Fibroblast of skin of left biceps (primary cell): Measurements from ENCODE around the gene SVIL.
"Not testable (repeated sequence)": the region's sequence is repeated elsewhere in the genome, so short reads cannot be mapped to it uniquely, and the experiment has no call there.

Experiments used
- DNase-seq, 2 experiments: peaks; one replicate each; pipeline ENCODE4 v3.0.0-alpha.2; 2013; ENCODE audit warnings: low read depth in 2 of 2

Gene SVIL

DNA sequence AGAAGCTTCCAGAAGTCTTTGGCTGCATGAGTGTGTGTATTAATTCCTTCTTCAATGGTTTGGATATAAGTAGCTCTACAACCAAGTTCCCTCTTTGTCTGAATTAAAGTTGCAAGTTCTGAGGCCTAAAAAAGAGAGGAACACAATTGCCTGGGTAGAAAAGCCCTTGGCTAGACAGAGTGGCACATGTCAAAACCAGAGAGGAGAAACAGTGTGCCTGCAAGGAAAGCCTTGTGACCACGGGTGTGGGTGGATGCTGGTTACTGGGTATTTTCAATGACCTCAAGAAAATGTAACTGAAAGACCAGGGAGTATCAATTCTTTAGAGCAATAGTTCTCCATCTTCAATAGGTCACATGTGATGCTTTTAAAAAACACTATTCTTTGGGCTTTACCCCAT is 148.3 kb downstream of the SVIL start:
- no peak for DNase-seq

DNA sequence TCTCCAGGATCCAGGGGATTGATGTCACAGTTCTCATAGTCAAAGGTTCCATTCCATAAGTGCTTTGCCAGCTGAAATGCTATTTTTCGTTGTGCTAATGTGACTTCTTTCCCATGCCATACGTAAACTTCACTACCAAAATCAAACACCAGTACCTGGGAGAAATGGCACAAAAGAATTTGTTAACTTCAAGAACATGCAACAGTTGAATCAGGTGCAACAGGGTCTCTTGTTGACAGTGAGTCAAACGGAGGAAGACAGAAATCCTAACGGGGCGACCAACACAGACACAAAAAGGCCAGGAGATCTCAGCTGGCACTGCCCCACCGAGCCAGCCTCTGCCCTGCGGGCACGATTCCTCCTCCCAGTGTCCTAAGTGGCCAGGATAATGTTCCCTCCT is 150.1 kb downstream of the SVIL start:
- DNase-seq, result not testable (repeated sequence)

DNA sequence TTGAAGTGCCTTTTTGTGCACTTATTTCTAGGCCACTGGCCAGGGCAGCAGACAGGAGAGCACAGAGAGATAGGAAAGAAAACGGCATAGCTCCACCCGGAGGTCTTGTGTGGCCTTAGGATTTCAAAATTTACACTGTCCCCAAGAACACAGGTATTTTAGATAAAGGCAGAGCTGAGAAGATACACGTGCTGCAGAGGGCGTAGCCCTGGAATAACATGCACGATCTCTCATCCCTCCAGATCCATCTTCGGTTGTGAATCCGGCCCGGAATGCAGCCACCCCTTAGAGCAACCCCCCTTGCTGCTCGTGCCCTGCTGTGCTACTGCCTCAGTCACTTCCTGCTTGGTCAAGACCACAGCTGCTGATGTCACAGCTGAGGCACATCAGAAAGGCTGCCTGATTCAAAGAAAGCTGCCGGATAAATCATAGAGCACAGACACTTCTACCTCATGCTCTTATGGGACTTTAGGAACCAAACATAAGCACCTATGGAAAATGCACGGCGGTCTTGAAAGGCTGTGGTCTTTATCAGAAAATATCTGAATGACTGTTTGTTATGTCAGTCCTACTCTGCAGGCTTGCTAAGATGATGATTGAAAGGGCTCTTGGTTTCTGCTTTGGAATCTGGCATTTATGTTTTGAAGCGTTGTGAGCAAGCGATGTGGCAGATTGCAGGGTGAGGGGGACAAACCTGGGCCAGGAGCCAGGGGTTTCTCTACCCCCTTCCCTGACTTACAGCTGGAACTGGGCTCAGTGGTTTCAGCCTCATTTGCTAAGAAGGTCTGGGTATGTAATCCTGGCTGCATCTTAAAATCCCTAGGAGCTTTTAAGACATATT is 152.0 kb downstream of the SVIL start:
- DNase-seq, result peak in 1 of 2 experiments; percentile 26

DNA sequence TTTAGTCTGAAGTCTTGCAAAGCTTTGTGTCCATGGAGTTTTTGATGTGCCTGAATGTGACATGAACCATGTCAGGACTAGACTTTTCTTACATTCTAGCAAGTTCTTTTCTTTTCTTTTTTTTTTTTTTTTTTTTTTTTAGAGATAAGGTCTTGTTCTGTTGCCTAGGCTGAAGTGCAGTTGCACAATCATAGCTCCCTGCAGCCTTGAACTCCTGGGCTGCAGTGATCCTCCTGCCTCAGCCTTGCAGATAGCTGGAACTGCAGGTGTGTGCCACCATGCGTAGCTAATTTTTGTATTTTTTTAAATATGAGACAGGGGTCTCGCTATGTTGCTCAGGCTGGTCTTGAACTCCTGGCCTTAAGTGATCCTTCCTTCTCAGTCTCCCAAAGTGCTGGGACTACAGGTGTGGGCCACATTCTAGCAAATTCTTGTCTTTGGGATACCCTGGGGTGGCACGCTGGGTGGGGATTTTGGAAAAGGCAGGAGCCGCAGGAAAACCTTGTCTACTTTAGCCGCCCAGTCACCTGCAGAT is 152.8 kb downstream of the SVIL start:
- DNase-seq, result no peak

DNA sequence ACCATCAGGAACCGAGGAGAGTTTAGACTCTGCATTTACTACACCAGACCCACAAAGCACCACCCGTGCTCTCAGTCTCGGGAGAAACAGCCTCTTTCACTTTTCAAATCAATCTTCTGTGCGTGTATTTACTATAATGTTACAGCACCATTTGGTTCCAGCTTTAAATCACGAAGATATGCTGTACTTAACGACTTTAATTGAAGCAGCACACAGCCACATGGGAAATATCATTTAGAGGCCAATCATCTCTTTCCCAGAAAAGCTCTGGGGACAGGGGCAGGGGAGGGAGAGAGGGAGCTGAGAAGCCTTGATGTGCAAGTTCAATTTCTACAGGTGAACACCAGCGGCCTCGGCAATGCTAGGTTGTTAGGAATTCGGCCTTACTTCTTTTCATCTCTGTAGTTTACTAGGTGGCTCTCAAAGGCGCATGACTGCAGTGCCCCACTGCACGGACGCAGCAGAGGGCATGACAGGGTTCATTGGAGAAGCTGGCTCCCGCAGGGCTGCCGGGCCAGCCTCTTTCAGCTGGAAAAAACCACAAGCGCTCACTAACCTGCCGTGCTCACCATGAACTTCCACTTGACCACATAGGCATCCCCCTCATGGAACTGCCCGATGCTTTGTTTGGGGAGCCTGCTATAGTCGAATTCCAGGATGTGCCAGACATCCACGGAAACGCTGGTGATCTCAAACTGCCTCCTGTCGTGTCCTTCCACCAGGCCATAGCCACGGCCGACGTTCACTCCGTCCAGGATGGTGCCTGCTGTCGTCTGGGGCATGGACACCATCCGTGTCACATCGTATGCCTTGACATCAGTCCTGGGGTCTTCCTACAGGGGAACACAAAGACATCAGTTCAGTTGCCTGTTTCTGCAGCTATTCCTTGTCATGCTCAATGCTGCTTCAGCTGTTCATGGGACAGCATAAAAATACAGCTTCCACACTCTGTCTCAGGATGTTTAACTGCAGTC is 154.5 kb downstream of the SVIL start:
- no peak for DNase-seq

DNA sequence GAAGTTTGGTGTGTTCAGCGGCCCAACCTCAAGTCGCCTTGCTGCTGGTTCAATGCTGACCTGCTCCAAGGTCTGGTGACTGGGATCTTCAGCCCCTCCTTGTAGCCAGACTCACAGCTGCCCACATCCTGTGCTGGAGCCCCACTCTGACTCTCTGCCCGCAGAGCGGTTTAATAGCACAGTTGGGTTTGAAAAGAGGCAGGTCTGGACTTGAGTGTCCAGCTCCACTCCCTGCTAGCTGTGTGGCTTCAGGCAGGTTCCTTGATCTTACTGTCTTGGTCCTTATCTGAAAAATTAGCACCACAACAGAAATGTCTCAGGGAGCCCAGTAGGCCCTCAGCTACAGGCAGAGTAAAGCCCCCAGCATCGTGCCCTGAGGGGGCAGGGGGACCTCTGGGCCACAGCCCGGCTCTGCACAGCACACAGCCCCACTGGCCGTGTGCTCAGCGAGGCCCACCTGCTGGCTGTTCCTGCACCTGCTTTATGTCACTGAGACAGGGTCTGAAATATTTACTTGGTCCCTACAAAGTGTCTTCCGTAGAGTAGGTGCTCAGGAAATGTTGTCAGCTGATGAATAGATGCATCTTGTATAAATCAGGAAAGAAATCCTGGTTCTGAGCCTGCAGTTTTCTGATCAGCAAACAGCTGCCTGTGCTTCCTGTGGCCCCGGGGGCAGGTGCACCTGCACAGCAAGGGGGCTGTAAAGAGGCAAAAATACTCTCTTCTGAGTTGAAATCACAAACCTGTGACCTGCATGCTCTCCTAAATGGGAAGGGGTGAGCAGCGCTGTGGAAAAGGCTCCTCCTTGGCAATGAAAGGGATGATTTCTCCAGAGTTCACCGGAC is 155.5 kb downstream of the SVIL start:
- no peak for DNase-seq

DNA sequence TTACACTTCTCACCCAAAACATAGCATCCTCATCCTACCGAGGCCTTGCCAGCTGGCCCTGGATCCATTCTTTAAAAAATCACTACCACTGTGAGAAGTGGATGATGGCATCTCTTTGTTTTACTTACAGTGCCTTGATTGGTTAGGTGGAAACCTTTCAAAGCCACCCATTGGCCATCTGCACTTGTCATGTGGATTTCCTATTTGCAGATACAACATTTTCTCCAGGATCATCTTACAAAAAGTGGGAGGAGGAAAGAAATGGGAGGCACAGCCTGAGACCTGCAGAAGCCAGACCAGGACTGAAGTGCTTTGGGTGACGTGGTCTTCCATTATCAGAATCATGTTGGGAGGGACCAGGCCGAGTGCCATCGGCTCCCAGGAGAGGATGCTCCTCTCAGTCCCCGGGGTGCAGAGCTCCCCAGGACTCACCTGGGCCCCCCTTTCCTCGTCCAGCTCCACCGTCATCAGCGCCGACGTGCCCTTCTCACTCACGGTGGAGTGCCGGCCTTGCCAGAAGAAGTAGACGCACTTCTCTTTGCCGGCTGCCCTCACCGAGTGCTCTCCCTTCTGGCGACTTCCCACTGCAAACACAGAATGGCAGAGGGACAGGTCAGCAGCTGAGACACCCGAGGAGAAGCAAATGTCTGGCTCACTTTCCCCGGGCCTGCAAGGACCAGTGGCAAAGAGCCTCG is 161.2 kb downstream of the SVIL start:
- no peak for DNase-seq

DNA sequence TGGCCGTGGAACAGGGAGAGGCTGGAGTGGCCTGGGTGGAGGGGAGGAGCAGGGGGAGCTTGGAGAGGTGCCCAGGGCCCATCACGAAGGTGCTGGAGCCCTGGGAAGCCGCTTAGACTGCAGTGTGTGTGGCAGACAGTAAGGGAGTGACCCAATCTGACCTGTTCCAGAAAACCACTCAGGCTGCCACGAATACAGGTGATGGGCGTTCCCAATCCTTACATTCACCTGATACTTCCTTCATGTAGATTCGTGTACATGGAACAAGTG is 161.7 kb downstream of the SVIL start:
- no peak for DNase-seq

- no peak for DNase-seq
Measured at GRCh38 chr10:29472301-29473086, 162.3 kb downstream of the SVIL start.

DNA sequence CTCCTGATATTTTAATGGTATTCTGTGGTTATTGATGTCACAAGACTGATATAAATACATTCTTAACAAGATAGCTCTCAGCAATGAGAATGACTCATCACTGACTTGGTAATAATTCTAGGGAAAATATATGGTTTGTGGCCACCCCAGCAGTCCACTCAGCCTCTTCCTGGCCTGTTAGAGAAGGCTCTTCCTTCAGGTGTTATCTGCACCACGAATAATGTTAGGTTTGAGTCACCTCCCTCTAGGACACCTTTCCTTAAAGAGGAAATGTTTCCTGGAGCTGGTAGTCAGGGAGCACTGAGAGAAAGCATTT is 163.3 kb downstream of the SVIL start:
- peak; percentile 43 to 60 for DNase-seq

- no peak for DNase-seq
Measured at GRCh38 chr10:29470843-29471543, 163.8 kb downstream of the SVIL start.

DNA sequence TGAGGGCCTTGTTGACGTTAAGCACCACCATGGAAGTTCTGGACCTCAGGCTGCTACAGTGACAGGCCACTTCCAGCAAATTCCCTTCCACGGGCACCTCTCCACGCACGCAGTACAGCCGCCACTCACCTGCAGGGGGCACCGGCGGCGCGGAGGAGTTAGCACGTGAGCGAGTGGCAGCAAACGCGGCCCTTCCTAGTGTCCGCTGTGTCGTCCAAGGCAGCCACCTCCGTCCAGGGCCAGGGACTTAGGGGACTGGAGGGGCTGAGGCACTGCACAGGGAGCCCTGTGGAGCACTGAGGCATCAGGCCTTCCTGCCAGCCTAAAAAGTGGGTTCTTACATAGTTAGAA is 164.4 kb downstream of the SVIL start:
- DNase-seq, result no peak

DNA sequence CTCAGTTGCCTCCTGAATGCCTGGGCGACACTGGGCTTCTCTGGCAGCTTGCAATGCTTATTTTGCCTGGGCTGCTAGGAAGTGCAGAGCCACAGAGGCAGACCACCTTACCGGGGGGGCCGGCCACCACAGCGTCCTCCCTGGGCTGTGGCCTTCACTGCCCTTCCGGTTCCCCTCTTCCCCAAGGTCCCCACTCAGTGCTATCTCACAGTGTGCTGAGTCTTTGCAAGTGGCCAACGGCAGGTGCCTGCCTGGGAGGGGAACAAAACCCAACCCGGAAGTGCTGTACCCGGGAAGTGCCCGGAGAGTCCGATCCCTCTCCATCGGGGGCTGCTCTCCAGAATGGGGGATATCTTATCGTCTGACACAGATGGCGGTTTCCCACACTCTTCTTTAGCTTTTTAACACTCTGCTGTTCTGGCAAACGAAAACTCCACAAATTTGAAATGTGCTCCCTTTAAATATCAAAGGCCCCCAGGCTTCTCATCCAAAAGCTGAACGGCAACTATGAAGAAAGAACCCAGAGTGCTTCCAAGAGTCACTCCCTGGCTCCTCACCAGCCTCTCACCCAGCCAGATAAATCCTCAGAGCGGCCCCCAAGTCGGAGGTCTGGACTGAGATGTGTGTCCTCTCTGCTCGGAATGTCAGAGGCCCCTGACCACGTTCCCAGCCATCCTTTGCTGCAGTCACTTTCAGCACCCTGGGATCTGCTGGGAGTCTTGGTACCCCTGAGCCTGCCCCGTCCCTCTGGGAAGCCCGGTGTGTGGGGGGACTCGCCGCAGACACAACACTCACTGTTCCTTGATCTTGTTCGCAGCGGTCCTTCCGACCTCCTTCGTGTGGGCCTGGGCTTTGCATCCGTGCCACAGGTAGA is 165.1 kb downstream of the SVIL start:
- DNase-seq, result no peak

DNA sequence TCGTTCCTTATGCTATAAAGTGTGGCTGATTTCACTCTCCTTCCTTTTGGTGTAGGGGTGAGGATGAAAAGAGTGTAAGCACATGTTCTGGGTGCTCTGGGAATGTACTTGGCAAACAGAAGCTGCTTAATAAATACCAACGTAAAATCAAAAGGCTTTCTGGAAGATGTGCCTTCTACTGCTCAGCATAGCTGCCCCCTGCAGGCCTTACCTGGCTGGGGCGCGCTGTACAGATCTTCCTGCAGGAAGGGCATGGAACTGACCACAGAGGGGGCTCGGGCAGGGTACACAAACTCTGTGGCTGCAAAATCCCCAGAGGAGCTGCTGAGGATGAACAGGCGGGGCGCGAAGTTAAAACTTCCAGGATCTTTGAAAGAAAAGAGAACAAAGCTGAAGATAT is 169.4 kb downstream of the SVIL start:
- no peak for DNase-seq

DNA sequence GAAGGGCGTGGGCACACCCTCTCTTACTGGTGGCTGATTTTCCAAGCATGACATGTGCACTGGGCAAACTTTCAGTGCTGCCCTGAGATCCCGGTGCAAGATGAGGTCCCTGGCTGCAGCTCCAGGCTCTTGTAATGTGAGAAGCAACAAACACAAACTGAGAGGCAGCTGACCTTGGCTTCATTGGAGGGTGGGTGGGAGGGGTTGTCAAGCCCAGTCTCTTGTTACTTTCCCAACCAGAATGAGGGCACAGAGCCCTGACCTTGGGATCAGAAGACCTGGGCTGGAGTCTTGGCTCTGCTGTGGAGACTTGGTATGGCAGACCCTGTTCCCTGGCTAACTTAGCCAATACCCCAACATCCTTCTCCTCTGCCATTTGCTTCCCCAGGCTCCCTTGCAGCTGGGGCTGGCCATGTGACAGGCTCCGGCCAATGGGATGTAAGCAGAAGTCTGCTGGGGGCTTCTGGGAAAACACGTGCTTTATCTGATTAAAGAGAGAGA is 170.1 kb downstream of the SVIL start:
- DNase-seq, result not testable (repeated sequence)

DNA sequence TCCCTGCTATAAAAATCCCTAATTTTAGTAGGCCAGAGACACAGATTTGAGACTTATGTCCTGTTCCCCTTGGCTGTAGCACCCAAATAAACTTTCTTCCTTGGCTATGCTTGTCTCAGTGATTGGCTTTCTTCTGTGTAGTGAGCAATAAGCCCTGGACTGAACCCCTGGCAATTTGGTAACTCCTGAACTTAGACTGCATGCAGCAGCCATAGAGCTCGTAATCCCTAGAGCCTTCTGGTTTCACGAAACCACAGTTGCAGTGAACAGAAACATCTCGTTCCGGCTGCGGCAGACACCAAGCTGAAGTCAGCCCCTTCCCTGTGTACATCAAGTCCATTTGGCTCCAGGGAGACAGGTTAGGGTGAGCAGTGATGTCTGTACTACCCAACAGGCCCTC is 173.7 kb downstream of the SVIL start:
- no peak for DNase-seq

- not testable (repeated sequence) for DNase-seq
Measured at GRCh38 chr10:29458190-29458589, 176.6 kb downstream of the SVIL start.

DNA sequence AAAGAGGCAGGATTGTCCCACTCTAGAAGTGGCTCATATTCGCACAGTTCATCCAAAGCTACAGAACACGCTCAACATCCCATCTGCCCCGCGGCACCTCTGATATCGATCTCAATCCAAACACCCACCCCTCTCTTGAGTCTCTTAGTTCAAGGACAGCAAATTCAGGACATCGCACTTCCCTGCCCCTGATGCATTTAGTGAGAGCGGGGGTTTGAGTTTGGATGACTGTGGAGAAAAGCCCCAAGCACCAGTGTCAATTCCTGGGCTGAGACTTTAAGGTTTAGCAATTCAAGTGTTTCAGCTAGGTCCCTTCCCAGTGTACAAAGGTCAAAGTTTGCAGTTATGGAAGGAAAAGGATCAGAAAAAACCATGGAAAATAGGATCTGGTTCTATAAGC is 179.7 kb downstream of the SVIL start:
- DNase-seq, result no peak

DNA sequence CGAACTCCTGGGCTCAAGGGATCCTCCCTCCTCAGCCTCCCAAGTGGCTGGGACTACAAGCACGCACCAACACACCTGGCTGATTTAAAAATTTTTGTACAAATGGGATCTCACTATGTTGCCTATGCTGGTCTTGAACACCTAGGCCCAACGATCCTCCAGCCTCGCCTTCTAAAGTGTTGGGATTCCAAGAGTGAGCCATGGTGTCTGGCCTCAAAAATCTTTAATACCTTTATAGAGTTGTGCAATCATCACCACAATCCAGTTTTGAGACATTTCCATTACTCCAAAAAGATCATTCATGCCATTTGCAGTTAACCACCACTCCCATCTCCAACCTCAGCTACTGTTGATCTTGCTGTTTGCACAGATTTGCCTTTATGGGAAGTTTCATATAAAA is 180.5 kb downstream of the SVIL start:
- no peak for DNase-seq
